Right lobe of liver (tissue), 4 donors: ENCODE measurements around the gene MICU1.

Experiments
- CTCF ChIP-seq, 4 donors: fragments of 200-600 bp in 3 of 4; fragments of 450-650 bp in 1 of 4; IDR thresholded peaks; one replicate each; pipeline versions ENCODE4 v1.5.1 to v1.8.0; 2016 to 2022; ENCODE audit warnings: antibody characterized with exemption in 4 of 4, mild to moderate bottlenecking in 2 of 4
- POLR2A ChIP-seq: fragments of 450-650 bp; IDR thresholded peaks from one replicate; pipeline ENCODE4 v1.6.1; 2017; ENCODE audit warnings: antibody characterized with exemption, mild to moderate bottlenecking
- donor health status: DM: no; HTN: no; CAD: no.
- donor health status: DM: no; HTN: no; CAD: no.
- donor health status: DM: no; HTN: yes; CAD: no.

GRCh38 chr10:72503241-72503640, 122.6 kb downstream of the MICU1 start:
- TF ChIP-seq CTCF (IDR thresholded peaks at IDR 0.05) (no peak), POLR2A (no peak)
